Daoy (cell line): Measurements from ENCODE around the gene PRSS36. TPM values are rescaled to one million over a fixed set of nuclear protein-coding genes. Genes with fewer than 3 reads are reported as not detected.
A peak's percentile ranks its signal among the peaks of the same experiment; 100 is the strongest.
"Not testable (repeated sequence)": the region's sequence is repeated elsewhere in the genome, so short reads cannot be mapped to it uniquely, and the experiment has no call there.

Experiments used
- DNase-seq: peaks from one replicate; pipeline ENCODE4 v3.0.0-alpha.2; 2015; ENCODE audit warnings: low read depth
- total RNA-seq: library from RNA; depleted of rRNA; stranded (reverse); fragments of >200 nt; shearing (Covaris generic); gene quantifications from 2 replicates; pipeline ENCODE4 v1.2.3, GENCODE V29; 2014

Gene PRSS36
- total RNA-seq, 1 experiment from 2014 or later = 0.17 TPM

- DNase-seq = no peak
These were observed 33.9 kb upstream of the PRSS36 start for GRCh38 chr16:31183432-31184428.

GRCh38 chr16:31182391-31182790 lies 32.5 kb upstream of the PRSS36 start:
- no peak for DNase-seq

DNA sequence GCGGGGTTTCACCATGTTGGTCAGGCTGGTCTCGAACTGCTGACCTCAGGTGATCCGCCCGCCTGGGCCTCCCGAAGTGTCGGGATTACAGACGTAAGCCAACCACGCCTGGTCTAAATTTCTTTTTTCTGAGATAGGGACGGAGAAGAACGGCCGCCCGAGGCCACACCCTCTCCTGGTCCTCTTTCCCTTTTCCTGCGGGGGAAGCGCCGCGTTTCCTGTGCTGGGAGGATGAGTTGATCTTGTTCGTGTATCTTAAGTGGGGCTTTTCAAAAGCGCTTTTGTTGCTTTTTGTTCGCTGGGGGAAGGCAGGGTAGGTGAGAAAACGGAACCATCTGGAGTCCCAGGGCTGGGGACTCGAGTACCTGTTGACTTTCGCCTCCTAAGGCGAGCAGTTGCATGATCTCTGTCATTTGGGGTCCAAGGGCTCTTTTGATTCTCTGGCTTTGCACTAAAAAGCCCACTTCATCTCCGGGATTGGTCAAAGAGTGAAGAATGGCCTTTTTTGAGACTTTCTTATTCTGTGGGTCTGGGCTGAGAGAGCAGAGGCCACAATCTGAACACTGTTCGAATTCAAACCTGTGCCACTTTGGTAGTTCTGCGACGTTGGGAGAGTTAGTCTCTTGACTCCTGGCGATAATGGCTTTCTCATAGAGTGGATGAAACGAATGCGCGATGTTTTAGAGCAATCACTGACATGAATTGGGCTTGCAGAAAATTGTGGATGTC lies 31.4 kb upstream of the PRSS36 start:
- DNase-seq = peak; percentile 41

- peak; percentile 88 for DNase-seq
These were observed 30.0 kb upstream of the PRSS36 start, which contains the start of gene FUS for GRCh38 chr16:31179747-31180459. FUS (plus strand) TSS chr16:31180139; CDS start chr16:31180215, 76 bp downstream.

GRCh38 chr16:31179219-31179746 lies 29.4 kb upstream of the PRSS36 start:
- DNase-seq = no peak

DNA sequence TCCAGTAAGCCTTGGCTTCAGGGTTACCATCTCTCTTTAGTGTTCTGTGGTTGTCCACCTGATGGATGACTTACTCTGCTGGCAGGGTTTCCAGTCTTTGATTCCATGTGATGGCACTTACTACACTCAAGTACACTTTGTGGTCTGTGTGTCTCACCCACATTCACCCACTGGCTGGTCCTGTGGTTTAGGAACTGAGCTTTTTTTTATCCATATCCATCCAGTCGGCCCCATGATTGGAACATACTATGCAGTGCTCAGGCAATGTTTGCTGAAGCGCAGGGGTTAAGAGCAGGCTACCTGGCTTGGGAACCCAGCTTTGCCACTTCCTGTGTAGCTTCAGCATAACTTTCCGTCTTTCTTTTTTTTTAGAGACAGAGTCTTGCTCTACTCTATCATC lies 27.3 kb upstream of the PRSS36 start:
- peak; percentile 91 for DNase-seq

- DNase-seq = not testable (repeated sequence)
These were observed 20.2 kb upstream of the PRSS36 start for GRCh38 chr16:31170048-31170447.

DNA sequence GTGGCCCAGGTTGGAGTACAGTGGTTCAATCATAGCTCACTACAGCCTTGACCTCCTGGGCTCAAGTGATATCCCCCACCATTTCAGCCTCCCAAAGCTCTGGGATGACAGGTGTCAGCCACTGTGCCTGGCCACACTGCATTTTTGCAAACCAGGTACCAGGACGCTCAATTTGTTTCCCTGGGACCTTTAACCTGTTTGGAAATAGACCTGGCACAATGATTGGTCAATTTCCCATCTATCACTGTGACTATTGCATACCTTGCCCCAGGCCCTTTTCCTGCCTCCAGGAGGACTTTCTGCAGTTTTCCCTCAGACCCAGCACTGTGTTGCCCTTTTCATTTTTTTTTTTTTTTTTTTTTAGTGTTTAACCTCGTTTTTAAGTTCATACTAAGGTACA lies 19.0 kb upstream of the PRSS36 start:
- DNase-seq = no peak

DNA sequence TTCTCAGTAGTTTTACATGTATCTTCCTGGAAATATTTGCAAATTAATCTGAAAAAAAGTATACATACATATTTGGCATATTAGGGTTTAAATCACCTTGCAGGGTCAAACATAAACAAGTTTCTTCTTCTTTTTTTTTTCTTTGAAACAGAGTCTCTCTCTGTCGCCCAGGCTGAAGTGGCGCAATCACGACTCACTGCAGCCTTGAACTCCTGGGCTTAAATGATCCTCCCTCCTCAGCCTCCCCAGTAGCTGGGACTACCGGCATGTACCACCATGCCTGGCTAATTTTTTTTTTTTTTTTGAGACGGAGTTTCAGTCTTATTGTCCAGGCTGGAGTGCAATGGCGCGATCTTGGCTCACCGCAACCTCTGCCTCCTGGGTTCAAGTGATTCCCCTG lies 17.4 kb upstream of the PRSS36 start:
- DNase-seq = no peak

- no peak for DNase-seq
These were observed 7.3 kb upstream of the PRSS36 start for GRCh38 chr16:31157136-31157535.

GRCh38 chr16:31150976-31151375 lies 1.1 kb upstream of the PRSS36 start:
- not testable (repeated sequence) for DNase-seq

DNA sequence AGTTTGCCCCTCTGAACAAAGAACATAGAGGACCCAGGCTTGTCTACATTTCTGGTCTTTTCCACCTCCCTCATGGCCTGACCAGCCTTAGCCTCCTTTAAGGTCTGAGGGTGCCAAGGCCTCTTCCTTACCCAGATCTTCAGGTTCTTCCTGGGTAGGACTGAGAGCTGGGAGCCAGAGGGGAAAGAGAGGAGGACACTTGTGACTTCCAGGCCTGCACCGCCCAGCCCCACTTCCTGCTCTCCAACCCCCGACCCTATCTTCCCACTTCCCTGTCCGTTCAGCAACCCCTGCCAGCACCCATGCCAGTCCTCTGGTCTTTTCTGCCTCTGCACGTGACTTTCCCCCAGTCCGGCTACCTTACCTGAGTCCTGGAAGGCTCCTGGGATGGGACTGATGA lies 534 bp downstream of the PRSS36 start:
- no peak for DNase-seq

DNA sequence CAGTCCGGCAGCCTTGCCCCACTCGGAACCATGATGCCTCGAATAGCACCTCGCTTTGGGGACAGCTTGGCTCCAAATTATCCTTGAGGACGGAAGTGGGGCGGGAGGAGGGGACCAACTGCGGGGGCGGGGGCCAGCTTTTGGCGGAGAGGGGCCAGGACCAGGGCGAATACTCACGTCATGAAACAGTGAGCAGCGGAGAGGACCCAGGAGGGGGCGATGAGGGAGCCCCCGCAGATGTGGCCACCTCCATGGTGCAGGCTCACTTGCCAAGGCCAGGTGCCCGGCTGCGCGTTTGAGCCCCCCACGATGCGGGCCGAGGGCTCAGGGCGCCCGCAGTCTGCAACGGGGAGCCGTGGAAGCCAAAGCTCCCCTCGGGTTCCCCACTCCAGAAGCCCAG lies 970 bp downstream of the PRSS36 start:
- DNase-seq = no peak

- no peak for DNase-seq
These were observed 1.6 kb downstream of the PRSS36 start for GRCh38 chr16:31148281-31148728.

DNA sequence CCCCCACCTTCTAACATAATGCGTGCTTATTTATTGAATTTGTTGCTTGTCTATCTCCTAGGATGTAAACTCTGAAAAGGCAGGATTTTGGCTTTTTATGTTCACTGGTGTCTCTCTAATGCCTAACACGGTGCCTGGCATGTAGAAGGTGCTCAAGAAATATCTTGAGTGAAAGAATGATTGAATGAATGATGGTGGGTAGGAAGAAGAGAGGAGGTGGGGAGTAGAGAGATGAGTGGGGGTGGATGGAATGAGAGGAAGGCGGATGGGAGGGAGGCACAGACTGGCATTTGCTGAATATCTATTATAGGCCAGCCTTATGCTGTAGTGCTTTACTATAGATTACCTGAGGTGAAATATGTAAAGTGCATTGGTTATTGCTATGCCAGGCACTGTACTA lies 2.3 kb downstream of the PRSS36 start:
- DNase-seq = no peak

DNA sequence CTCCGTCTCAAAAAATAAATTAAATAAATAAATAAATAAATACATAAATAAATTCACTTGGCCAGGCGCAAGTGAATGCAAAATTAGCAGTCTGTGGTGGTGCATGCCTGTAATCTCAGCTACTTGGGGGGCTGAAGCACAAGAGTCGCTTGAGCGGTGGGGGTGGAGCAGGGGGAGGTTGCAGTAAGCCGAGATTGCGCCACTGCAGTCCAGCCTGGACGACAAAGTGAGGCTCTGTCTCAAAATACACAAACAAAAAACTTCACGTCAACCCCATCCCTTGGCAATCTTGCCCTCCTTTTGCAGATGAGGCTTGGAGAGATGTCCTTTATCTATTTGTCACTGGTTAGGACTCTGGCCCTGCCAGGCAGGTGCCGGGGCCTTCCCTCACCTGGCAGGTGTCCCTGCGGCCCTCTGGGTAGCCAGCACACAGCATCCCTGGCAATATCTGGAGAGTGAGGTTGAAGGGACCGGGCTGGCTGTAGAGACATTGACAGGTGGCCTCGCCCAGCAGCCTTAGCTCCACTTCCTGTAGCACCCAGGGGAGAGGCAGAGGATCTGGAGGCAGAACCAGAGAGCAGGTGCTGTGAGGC lies 4.4 kb downstream of the PRSS36 start:
- no peak for DNase-seq

DNA sequence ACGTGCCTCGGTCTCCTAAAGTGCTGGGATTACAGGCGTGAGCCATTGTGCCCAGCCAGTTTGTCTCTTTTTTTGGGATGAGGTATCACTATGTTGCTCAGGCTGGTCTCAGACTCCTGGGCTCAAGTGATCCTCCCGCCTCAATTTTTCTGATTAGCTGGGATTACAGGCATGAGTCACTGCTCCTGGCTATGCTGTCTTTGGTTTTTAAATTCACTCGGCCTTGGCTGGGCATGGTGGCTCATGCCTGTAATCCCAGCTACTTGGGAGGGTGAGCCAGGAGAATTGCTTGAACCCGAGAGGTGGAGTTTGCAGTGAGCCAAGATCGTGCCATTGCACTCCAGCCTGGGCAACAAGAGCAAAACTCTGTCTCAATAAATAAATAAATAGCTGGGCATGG lies 5.4 kb downstream of the PRSS36 start:
- not testable (repeated sequence) for DNase-seq

- no peak for DNase-seq
These were observed 6.1 kb downstream of the PRSS36 start for GRCh38 chr16:31143694-31144148.

DNA sequence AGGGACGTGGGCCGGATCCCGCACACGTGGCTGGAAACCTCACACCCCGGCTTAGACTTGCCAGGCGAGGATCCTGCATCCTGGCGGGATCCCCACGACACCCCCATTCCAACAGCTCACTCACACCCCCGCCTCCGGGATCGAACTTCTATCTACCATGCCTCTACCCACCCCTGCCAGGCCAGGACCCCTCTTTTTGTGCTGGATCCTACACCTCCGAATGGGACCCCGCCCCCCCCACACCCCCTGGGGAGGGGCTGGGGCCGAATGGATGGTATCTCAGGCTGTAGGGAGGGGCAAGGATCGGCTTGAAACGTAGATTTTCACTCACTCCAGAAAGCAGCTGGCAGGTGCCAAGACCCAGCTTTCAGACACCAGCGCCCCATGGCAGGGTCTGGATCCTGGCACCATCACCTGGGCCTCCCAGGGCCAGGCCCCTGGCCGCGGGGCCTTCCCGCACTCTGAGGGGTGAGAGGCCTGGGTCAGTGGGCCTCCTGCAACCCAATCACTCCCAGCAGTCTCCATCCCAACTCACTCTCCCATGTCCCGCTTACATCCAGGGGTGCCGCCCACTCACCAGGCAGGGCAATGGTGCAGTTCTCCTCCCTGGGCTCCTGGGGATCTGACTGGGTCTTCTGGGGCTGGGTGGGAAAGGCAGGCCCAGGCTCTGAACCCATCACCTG lies 6.7 kb downstream of the PRSS36 start:
- DNase-seq = no peak
